ENCODE measurements around the gene GAL3ST2.
"Not testable (repeated sequence)": the region's sequence is repeated elsewhere in the genome, so short reads cannot be mapped to it uniquely, and the experiment has no call there.

GAL3ST2 gene

DNA sequence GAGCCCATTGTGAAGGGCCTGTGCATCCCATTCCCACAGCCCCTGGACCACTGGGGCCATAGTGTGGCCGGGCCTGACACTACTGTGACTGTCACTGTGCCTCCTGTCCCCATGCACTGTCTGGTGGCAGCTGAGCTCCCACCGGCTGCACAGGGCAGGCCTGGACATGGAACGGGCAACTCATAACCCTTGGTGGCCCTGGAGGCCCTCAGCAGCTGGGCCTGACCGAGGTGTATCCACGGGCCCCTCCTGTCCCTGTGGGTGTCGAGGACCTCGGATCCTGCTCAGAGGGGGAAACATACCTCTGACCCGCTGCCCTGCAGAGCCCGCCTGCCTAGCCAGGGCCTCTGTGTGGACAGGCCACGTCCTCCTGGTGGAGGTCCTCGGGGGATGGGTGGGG is 7.8 kb upstream of the GAL3ST2 start:
- ATAC-seq: no peak
- DNase-seq: no peak

DNA sequence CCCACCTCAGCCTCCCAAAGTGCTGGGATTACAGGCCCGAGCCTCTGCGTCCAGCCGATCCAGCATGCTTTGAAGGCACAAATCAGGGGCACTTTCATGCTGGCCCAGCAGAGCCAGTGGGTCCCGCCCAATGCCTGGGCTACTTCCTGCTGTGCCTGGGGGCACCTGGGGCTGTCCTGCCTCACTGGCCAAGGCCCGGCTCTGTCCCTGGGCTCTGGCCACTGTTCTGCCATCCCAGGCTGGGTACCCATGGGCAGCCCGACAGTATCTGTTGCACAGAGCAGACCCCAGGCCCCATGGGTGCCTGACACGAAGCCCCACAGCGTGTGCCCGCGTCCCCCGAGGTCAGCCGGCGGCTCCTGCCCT is 6.8 kb upstream of the GAL3ST2 start:
- DNase-seq (no peak), ATAC-seq (no peak)

DNA sequence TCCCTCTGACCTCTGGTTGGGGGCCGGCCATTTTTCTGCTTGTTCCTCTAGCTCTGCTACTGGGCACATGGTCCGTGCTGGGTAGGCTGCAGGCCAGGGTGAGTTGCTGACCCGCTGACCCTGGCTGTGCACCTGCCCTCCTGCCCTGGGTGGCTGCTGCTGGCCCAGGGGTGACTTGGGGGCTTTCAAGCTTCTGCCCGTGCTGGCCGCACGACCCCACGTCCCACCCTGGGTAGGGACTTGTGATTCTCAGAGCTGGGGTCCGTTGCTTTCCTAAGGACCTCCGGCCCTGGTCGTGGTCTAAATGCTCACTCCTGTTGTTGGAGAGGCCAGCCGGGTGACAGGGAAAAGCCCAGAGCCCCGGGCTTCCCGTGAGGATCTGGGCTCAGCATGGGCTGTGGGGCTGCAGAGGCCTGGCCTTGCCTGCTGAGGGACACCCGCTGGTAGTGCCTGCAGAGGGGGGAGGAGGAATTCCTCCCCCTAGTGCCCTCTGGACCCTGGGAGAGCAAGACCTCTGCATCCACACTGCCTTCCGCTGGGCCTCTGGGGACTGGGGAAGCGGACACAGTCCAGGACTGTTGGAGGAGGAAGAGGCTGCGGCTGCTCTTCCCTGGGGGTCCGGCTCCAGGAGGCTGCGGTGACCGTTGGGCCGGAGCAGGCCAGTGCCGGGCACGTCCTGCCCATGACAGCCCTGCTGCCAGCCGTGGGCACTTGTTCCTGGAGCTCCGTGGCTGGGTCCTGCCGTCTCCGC is 6.3 kb upstream of the GAL3ST2 start:
- DNase-seq (no peak), ATAC-seq (no peak)

DNA sequence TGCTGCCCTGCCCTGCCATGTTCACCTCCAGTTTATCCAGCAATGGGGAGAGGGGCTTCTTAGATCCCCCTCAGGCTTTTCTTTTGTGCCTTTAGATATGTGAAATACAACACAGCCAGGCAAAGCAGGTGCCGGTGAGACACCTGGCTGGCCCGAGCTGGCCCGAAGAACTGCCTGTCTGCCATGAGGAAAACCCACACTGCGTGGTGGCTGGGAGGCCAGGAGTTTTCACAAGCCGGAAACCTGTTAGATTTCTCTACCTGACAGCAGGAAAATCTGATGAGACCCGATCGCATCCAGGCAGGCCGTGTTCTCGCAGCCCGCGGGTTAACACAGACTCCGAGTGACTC is 5.7 kb upstream of the GAL3ST2 start:
- DNase-seq (no peak), ATAC-seq (no peak)

DNA sequence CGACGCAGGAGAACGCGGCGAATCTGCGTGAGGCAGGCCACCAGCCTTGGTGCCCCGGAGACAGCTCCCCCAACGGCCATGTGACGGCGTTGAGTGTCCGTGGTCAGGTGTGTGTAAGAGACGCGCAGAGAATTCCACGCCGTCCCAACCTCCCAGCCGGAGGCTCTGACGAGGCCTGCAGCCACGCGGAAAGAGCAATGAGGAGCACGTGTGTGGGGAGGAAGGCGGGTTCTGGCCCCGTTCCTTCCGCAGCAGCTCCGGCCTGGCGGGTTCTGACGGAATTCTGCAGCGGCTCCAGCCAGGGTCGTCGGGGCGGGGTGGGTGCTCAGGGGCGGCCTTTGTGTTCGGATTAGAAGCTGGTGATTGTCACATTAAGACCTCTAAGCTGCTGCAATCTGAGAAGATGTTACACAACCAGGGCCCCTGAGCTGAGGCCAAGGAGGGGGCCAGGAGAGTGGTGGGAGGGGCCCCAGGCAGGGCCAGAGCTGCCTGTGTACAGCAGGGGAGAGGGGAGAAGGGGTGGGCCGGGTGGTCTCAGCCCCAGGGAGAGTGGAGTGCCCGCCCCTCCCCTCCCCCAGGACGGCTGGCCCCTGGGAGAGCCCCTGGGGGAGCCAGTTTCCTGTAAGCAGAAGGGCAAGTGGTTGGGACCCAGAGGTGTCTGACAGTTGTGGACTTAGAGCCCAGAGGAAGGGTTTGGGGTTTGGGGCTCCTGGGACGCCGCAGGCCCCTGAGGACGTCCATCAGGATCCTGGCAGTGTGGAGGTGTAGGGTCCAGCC is 5.1 kb upstream of the GAL3ST2 start:
- no peak for DNase-seq
- no peak for ATAC-seq

DNA sequence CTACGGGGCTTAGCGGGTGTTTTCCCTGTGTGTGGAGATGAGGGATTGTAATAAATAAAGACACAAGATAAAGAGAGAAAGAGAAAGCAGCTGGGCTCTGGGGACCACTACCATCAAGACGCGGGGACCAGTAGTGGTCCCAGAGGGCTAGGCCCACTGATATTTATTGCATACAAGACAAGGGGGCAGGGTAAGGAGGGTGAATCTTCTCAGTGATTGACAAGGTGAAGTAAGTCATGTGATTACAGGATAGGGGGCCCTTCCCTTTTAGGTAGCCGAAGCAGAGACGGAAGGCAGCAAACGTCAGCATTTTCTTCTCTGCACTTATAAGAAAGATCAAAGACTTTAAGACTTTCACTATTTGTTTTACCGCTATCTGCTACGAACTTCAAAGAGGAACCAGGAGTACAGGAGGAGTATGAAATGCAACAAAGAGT is 4.5 kb upstream of the GAL3ST2 start:
- DNase-seq: no peak
- ATAC-seq: no peak

DNA sequence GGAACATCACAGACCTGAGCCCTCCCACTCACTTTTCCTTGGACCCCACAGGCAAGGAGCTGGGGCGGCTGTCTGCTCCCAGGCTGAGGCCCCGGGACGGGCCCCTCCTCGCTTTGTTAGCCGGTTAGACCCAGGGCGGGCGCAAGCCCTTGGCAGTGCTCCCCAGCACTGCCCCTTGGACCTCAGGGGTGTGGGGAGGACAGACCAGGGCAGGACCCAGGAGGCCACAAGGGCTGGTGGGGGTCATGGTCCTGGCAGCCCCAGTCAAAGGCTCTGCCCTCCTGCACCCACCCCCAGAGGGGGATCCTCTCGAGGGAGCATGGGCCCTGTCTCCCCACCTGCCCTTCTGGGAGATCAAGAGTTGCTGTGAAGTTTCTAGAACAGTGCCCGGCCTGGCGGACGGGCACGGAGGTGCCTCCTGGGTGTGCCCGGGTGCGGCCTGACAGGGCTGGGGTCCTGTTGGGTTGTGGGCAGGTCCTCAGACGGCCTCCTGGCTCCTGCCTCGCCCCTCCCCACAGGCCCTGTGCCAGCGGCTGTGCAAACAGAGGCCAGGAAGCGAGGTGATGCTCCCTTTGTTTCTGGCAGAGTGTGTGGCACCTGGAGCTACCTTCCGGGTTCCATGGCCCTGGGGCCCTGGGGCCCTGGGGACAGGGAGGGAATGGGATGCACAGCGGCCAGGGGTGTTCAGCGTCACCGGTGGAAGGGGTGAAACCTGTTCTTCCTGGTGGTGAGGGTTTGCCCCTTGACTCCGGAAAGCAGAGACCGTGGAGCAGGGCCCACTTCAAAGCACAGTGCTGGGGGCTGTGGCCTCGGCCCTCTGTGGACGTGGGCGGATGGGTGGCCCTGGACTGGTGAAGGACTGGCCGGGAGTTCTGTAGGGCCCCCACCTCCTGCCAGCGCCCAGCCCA is 2.9 kb upstream of the GAL3ST2 start:
- ATAC-seq (no peak), DNase-seq (no peak)

DNA sequence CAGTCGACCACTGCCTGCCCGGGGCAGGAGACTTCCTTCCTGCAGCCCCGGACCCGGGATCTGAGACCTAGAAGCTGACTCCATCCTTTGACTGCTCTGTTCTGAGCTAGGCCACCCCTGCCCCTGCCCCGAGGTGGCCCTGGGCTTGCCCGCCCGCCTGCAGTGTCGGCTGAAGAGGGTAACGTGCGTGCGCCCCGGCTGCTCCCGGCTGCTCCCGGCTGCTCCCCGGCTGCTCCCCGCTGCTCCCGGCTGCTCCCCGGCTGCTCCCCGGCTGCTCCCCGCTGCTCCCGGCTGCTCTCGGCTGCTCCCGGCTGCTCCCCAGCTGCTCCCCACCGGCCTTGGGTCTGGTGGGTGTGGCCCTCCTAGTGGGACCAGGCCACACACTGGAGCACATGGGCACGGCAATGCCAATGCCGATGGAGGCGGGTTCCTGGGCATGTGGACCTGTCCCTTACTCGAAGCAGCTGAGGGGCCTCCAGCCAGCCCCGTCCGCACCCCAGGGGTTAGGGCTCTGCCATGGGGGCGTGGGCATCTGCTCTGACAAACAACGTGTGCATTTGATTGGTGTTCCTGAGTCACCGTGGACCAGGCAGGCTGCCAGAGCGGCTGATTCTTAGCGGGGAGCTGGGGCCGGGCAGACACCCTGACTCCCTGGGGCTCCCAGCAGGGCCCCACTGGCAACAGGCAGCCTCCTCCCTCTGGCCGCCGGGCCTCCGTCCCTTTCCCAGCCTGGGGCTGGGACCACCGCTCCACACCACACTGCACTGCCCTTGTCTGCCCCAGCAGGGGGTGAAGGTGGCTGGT is 2.0 kb upstream of the GAL3ST2 start:
- no peak for ATAC-seq
- no peak for DNase-seq

DNA sequence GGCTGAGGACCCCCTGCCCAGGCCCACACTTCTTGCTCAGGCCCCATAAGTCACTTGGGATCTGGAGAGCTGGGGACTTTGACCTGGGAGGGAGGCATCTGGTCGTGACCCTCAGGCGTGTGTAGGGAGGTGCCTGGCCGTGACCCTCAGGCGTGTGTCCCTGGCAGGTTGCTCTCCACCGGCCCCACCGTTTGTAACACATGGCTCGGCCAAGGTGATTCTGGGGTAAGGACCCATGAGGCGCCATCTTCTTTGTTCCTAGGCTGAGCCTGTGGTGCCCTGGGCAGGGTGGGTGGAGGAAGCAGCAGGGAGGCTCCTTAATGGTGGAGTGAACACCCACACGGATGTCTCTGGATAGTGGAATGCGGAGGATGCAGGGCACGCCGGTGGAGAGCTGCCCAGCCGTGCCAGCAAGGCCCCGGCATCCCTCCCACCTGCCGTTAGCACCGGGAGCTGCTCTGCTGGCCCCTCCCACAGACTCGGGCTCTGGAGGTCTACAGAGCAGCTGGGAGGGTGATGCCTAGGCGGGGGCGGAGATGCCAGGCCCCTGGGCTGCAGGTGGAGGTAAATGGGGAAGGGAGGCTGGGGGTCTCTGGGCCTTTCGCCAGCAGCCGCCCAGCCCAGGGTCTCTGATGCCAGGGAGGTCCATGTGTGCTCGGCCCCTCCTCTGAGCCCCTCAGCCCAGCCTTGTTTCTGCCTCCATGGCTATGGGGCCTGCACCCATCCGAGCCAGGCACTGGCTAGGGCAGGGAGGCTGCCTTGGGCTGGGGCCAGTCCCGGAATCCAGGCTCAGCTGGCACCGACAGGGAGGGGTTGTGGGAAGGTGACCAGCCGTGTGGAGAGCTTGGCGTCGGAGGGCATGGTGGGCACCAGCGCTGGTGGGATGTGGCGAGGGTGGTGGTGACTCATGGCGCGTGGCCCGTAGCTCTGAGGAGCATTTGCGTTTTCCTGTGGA is 1.1 kb upstream of the GAL3ST2 start:
- no peak for ATAC-seq
- DNase-seq: no peak

DNA sequence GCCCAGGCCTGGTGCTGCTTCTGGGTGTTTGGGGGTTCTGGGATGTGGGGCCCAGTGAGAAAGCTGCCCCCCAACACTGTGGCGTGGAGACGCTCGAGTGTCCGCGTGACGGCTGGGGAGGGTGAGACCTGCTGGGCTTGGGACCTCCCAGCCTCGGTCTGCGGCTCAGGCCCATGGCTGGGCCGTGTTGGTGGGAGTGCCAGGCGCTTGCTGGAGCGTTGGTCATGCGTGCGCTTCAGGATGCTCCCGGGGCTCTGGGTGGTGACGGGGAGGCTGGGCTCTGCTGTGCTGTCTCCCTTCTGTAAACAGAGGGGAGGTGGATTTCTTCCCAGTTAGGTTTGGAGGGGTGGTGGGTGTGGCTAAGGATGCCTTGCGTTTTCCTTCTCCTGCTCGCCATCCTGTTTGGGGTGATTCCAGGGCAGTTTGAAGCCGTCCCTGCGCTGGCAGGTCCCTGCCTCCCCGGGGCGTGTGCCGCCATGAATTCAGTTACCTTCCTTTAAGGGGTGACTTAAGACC is 606 bp downstream of the GAL3ST2 start:
- DNase-seq (no peak), ATAC-seq (no peak)

DNA sequence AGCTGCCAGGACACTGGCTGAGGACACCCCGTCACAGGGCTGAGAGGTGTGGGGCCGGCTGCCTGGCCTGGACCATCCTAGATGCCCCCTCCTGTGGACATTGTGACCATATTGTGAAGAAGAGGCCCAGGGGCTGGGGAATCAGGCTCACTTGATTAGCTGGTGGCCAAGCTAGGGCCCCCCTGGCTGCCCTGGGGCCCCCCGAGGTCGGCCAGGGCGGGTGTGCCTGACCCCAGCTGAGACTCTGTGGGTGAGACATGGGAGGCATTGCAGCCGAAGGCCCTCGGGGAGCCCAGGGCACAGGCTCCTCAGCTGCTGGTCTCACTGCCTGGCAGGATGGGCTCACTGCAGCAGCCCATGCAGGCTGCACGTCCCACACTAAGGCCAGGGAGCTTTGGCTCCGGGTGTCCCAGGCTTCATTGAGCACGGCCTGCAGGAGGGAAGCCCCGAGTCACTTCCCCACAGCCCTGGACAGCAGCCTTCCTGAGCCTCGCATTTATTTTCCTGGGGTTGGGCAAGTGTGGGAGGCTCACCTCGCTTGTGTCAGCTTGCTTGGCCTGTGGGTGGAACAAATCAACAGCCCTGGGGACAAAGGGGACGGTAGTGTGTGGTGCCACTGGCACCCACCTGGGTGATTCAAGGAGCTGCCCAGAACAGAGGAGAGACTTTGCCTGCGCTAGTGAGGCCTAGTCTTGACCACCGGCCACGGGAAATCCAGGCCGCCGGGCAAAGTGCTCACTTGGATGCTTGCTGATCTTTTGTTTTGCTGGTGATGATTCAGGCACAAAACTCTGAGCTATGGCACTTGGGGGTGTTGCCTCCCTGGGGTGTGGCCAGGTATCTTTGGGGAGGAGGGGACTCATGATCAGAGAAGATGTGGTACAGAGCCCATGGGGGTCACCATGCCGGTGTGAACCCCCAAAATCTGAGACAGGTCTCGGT is 1.3 kb downstream of the GAL3ST2 start:
- DNase-seq (no peak), ATAC-seq (no peak)

DNA sequence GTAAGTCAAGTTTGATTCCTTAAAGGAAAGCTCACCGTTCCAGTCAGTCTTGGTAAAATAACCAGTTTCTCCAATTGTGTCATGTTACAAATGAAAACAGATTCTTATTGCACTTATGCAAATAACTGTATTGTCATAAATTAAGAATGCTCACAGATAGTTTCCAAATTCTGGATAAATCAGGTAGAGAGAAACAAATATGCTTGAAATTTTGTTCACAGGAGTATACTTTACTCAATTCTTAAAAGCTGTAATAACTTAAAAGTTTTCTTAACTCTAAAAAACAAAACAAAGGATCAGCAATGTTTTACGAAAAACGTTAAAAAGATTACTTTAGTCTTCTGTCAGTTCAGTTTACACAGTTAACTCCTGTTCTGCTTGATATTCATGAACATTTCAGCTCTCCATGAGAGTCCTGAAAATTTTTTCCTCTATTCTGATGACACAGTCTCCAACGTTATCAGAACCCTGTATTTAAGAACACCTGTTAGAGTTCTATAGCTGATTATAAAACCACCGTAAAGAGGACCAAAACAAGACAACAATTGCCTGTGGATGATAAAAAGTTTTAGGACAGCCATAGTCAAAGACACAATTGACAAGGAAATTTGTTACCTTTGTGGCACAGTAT is 4.4 kb downstream of the GAL3ST2 start:
- DNase-seq (no peak), ATAC-seq (no peak)

DNA sequence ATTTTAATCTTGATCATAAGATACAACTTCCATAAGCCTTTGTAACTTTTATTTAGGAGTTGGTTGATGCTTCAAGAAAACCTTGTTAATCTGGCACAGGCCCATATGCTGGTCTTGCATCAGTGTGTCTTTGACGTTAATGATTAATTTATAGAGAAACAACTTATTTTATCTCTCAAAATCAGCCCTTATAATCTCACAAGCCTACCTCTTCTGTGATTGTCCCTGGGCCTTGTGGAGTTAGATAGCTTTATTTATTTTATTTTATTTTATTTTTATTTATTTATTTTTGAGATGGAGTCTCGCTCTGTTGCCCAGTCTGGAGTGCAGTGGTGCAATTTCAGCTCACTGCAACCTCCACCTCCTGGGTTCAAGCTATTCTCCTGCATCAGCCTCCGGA is 5.4 kb downstream of the GAL3ST2 start:
- DNase-seq, ATAC-seq: not testable (repeated sequence)

DNA sequence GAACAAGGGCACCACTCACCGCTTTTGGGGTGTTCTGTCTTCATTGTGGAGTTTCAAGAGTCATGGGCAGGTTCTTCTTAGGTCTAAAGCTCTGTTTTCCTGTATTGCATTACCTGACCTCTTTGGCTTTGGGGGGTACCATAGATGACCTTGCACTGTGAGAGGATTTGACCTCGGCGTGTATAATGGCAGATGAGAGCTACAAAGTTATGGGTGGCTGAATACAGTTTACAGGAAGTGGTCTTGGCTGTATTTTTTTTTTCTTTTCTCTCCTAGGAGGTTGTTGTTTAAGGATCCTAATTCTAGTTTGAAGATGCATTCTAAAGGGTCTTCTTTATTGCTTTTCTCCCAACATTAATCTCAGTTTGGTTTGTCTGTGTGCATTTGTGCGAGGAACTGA is 11.5 kb downstream of the GAL3ST2 start:
- ATAC-seq (no peak), DNase-seq (no peak)

DNA sequence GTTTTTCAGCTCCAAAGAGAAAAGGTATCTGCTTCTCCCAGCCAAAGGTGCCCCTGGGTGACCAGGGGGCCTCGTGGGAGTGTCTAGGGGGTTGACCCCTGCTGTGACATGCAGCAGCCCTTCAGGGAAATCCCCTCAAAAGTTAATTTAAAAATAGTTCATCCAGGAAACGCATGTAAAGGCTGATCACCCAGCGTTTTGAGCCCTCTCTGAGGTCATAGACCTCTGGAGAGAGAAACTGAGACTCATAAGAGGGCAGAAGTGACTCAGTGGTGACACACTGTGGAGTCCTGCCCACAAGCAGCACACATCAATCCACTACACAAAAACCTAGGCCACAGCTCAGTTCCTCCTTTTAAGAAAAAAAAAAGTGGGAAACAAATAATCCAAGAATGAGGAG is 11.9 kb downstream of the GAL3ST2 start:
- DNase-seq (peak; percentile 54), ATAC-seq (peak; percentile 95)

DNA sequence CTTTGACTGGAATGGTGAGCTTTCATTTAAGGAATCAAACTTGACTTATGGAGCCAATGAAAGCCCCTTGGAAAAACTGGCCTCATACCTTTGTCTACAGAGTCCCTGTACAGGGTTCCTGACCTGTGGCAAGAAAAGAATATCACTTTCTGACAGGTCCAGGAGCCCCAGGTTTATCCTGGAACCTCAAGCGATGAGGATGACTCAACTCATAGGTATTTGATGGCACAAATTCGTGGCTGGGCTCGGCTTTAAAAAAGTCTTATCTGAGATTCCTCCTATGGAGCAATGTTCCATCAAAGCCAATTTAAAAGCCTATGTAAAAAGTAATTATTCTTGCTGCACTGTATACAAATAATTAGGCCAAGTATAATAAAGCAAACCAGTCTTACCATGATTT is 14.8 kb downstream of the GAL3ST2 start:
- not testable (repeated sequence) for ATAC-seq, DNase-seq

DNA sequence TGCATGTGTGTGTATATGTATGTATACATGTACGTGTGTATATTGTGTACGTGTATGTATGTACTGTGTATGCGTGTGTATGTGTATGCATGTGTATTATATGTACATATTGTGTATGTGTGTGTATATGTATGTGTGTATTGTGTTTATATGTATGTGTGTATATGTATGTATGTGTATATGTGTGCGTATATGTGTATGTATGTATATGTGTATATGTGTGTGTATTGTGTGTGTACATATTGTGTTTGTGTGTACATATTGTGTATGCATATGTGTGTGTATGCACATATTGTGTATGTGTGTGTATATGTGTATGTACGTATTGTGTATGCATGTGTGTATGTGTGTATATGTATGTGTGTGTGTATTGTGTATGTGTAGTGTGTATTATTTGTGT is 16.8 kb downstream of the GAL3ST2 start:
- DNase-seq (no peak), ATAC-seq (no peak)

DNA sequence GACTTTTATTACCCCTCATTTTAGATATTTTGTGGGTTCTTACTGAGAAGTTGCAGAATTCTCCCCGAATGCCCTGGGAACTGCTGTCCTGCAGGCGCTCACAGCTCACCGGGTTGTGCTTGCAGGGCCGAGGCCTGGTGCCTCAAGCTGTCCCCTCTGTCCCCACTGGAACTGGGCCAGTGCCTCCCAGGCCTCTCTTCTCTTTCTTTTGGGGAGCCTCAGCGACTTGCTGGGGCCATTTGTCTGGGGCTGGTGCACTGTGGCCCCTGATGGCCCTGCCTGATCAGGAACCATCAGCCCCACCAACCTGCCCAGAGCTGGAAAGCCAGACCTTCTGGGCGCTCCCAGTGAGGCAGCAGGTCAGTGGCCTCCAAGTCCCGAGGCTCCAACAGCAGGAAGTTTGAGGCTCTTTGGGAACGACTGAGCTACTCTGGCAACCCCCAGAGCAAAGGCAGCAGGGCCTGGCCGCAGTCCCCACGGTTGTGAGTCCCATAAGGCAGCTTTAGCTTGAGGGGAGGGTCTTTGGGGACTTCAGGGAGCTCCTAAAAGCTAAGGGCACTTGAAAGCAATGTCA is 17.7 kb downstream of the GAL3ST2 start:
- DNase-seq: peak; percentile 2
- no peak for ATAC-seq

All from stimulated activated naive CD8-positive, alpha-beta T cell treated with anti-CD3 and anti-CD28 coated beads, Interleukin-15, Interleukin-2, amounts not matched to agents 100 U/mL and 50 U/mL, for 24 hours (primary cell).